Ovary (tissue), 3 donors: ENCODE measurements around the gene PLXDC2.

Source experiments
- CTCF ChIP-seq, 3 donors: fragments of 450-650 bp in 2 of 3; fragments of 200-600 bp in 1 of 3; IDR thresholded peaks; one replicate each; pipeline versions ENCODE4 v1.5.1 to v1.8.0; 2016 to 2022; ENCODE audit warnings: antibody characterized with exemption in 3 of 3, mild to moderate bottlenecking in 1 of 3
- EP300 ChIP-seq: sonication (generic); formaldehyde crosslinking; IDR thresholded peaks from one replicate; pipeline ENCODE4 v1.6.1; 2017; ENCODE audit warnings: antibody characterized with exemption
- POLR2A ChIP-seq: fragments of 450-650 bp; IDR thresholded peaks from one replicate; pipeline ENCODE4 v1.6.1; 2017; ENCODE audit warnings: antibody characterized with exemption, mild to moderate bottlenecking, moderate library complexity
- donor health status: DM: no; HTN: no; CAD: no.

GRCh38 chr10:20033476-20033875, 217.2 kb downstream of the PLXDC2 start:
- TF ChIP-seq CTCF (IDR thresholded peaks at IDR 0.05) (no peak), POLR2A (no peak), EP300 (no peak)
